GM21390 (cell line): ENCODE measurements around the gene RIN3.
A peak's percentile ranks its signal among the peaks of the same experiment; 100 is the strongest.

Experiments
- ATAC-seq: cut with Tn5 transposase; IDR thresholded peaks from one replicate; pipeline ENCODE4 v1.9.1; 2021; ENCODE audit not compliant: unreplicated experiment

Gene RIN3

DNA sequence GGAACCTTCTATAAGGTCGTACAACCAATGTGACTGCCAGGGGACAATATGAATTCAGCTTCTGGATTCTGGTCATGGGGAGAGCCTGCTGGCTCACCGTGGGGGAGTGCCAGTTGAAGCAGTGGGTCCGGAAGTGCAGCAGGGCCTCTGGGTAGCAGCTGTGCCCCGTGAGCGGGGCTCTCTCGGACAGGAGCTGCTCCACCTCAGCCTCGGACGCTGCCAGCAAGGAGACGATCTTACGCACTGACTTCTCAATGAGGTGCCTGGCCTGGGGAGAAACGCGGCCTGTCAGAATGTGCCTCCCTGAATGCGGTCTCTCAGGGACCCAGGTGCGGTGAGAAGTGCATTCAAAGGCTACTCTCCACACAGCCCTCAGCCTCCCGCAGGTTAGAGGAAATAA is 192.8 kb downstream of the RIN3 start:
- ATAC-seq, result no peak

- no peak for ATAC-seq
Measured at GRCh38 chr14:92709340-92710000, 195.9 kb downstream of the RIN3 start.

DNA sequence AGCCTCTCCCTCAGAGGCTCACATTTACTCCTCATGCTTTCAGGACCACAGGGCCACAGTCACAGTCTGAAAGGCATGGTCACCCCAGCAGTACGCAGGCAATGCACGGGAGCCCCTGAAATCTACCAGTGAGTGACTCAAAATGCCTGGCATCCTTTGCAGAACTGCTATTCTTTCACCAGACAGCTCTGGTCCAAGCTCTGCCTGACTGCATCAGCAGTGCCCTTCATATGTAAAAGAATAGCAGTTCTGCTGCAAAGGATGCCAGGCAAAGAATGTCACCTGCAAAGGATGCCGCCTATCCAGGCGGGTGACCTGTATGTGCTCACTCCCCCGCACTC is 196.4 kb downstream of the RIN3 start:
- no peak for ATAC-seq

DNA sequence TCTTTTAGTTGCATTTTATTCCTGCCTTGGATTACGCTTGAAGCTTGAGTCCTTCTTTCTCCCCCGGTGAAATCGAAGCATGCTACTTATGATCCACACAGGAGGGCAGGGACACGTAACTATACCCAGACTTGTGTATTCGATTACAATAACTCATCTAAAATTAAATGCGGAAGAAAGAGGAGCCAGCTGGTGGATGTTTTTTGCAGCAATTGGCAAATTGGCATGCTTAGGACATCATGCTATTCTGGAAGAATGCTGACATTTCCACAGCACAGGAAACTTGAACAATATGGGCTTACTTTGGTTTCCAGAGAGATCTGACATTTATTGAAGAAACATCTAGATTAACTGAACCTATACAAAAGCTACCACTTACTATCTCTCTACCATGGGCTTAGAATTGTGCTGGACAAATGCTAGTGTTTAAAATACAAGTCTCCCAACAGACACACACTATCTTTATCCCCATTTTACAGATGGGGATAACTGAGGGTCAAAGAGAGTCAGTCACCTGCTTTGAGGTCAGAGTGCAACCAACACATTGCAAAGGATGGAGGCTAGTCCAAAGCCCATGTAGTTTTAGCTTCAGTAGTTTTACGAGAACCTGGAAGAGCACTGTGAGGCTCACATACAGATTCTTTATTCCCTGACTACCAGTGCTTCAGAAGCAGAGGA is 198.5 kb downstream of the RIN3 start:
- no peak for ATAC-seq

DNA sequence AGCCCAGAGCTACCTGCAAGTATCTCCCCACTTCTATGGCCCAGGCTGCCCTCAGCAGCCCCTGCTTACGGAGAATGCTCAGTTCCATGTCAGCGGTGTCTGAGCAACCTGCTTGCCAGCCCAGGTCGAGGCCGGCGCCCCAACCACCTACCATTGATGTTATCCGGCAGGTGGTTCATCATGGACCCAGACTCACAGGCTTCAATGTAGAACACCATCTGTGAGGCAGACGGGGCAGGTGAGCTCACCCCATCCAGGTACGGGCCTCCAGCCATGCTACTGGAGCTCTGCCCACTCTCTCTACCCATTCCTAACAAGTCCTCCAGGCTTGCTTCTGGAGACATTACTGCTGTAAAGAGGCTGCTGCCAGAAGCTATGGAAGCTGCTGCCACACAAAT is 199.1 kb downstream of the RIN3 start:
- no peak for ATAC-seq

- peak; percentile 54 for ATAC-seq
Measured at GRCh38 chr14:92714739-92715307, 201.2 kb downstream of the RIN3 start.

DNA sequence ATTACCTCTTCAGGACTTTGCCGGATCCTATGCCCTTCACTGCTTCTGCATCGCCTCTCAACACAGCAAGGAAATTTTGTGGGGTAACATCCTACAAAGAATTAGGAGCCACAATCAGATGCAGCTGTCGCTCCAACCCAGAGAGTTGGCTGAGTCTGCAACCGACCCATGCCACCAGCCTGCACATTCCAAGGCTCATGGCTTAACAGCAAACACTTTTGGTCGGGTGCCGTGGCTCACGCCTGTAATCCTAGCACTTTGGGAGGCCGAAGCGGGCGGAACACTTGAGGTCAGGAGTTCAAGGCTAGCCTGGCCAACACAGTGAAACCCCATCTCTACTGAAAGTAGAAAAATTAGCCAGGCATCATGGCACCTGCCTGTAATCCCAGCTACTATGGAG is 202.6 kb downstream of the RIN3 start:
- no peak for ATAC-seq

DNA sequence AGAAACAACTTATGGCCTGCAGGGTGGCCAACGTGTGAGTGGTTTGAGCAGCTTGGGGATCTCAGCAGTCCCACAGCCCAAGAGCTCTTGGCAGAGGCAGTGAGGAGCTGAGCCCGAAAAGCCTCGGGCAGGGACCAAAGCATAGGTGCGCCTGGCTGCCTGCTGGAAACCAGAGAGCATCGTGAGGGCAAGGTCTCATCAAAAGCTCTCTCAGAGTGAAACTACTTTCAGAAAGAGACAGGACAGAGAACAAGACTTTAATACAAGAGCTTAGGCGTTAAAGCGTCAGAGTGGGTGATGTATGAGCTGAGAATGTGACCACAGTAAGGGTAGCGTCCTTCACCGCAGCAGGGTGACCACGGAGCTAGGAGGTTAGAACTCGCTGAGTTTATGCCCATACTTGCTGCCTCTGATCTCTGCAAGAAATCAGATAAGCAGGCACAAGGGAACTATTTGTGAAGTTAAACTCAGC is 204.0 kb downstream of the RIN3 start:
- ATAC-seq, result no peak

DNA sequence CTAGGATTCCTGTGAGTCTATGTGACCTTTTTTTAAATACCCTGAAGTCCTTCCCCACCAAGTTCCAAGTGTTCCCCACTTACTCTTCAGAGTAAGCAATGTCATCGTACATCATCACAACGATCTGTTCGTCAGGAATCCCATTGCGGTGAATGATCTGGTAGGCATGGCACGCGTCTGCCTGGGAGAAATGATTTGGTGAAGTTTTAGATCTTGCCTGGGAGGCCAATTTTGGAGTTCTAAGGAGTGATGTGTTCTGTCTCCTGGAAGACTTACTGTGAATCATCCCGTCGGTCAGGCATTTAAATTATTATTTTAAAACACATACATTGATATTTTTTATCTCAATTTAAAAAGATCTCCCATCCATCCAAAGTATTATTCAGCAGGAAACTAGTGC is 205.1 kb downstream of the RIN3 start:
- ATAC-seq, result no peak

DNA sequence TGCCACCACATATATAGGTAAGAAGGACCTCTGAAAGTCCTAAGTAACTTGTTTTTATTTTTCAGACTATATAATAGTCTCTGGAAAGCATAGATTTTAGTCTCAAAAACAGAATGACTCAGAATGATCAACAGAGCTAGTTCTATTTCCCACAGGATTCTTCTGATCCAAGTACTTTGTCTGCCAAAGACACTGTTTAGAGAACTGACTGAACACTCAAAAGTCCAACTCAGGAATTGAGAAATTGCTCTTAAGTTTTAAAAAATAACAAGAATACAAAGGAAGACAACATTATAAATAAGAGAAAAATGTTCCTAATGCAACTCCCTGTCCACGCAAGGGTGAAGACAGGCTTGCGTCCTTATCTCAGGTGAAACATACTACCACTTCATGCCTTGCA is 205.8 kb downstream of the RIN3 start:
- ATAC-seq, result no peak

DNA sequence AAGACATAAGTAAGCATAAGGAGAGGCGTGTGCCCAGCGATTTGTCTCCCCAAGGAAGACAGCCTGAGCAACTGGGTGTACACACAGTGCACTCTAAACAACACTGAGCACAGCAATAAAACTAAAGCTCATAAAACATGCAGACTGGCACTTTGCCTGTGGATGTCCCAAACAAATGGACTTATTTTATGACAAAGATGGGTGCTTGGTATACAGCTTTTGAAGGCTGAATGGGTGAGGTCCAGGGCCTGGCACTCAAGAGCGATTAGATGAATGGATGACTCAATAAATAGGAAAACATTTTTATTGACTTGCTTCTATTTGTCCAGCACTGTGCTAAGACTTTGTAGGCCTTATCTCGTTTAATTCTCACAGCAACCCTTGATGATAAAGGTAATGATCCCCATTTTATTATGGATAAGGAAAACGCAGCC is 206.3 kb downstream of the RIN3 start:
- ATAC-seq, result no peak

- no peak for ATAC-seq
Measured at GRCh38 chr14:92724516-92725340, 211.1 kb downstream of the RIN3 start.

DNA sequence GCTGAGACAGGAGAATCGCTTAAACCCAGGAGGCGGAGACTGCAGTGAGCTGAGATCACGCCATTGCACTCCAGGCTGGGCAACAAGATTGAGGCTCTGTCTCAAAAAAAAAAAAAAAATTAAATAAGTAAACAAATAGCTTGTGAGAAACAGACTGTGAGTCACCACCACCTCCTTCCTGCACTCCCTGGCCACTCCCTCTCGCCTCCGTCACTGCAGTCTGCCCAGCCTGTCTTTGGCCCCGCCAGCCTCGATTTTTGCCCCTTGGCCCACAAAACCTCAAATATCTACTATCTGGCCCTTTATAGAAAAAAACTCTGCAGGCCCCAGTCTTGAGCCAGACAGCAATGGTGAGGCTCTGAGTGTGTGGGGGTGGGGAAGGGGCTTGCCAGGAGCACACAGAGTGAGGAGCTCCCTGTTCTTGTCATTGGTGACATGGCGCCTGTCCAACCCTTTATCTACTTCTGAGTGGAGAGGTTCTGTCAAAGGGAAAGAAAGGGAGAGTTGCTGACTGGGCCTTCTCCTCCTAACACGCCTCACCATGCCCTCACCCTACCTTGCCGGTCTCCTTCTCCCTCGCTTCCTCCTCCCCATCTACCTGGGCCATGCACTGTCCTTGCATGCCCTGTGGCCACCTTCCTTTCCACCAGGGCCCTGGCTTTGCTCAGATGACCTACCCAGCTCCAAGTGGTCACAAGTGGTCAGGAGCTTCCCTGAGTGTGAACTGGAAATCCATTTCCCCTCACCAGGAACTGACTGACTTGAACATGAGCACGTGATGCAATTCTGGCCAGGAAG is 212.8 kb downstream of the RIN3 start:
- no peak for ATAC-seq

- no peak for ATAC-seq
Measured at GRCh38 chr14:92726933-92727262, 213.3 kb downstream of the RIN3 start.

GRCh38 chr14:92728759-92729364 is 215.3 kb downstream of the RIN3 start:
- peak; percentile 57 for ATAC-seq

DNA sequence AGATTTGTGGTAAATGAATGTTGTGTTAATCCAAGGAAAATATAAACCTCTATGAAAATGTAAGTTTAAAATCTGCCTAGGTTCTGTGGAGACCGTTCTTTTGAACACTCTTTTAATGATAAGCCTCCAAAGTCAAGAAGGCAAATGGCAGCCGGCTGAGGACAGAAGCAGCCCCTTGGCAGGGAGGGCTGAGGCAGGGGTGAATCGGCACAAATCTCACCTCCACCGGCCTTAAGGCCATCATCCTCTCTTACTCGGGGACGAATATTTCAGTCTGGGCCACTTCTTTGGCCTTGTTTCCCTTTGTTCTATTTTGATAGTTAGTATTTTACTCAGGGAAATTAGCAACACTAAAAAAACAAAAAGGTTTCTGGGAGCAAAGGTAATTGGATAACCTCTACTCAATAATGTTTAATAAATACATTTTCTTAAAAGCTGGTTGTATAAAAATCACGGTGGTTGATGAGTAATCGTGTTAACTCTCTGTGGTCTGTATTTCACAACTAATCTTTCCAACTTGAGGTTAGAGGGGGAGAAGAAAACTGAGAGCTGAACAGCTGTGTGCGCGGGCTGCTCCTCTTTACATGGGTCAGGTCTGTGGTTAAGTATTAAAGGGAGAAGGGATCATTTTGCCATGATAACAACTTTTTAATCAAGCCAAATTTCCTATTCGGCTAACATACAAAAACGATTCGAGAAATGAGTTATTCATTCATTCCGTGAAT is 216.2 kb downstream of the RIN3 start:
- peak; percentile 71 for ATAC-seq

DNA sequence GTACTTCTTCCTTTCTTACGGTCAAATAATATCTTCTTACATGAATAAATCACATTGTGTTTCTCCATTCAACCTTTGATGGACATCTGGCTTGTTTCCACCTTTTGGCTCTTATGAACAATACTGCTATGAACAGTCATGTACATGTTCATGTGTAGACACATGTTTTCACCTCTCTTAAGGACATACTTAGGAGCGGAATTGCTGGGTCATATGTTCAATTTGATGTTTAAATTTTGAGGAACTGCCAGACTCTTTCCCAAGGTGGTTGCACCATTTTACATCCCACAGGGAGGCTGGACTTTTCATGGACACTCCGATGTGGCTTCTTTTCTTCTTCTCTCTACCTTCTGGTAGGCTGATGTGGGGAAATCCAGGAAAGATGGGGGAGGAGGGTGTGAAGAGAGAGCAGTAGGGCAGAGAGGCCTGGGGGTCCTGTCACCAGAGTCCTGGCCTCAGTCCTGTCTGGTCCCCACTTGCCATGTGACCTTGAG is 218.1 kb downstream of the RIN3 start:
- ATAC-seq, result no peak

DNA sequence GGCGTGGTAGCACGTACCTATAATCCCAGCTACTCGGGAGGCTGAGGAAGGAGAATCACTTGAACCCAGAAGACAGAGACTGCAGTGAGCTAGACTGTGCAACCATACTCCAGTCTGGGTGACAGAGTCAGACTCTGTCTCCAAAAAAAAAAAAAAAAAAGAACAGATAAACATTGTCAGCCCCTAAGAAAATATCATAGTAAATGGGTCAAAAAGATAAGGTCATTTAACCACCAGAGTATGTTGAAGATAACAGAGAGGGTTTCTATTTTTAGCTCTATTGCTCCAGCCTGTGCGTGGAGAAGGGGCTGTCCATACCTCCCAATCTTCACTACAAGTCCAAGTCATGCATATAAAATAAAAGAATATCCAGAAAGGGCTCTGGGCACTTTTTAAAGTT is 219.4 kb downstream of the RIN3 start:
- no peak for ATAC-seq

DNA sequence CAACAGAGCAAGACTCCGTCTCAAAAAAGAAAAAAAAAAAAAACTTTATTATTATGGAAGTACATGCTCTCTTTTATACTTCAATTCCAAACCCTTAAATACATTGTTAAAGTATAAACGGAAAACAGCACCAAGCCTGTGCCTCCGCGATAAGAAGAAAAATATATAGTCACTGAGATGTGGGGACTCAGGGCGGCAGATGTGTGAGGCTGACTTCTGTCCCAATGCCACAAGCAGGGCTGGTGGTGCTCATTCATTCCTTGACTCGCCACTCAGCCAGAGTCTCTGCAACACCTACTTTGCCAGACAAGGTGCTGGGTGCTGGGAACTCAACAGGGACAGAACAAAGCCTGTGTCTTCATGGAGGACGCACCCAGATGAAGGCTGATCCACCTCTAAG is 221.0 kb downstream of the RIN3 start:
- ATAC-seq, result no peak

DNA sequence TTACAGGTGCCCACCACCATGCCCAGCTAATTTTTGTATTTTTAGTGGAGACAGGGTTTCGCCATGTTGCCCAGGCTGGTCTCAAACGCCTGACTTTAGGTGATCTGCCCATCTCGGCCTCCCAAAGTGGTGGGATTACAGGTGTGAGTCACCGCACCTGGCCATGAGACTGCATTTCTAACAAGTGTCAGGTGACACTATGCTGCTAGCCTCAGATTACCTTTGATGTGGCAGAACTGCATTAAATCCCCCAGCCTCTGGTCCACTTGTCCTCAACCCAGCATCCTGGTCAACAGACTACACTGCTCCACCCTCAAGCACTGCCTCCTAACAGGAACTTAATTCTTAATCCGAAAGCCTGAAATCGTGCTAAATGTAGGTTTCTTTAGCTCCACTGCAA is 221.8 kb downstream of the RIN3 start:
- ATAC-seq, result no peak
